H1 (cell line): ENCODE data around the gene WNK2. TPM values are rescaled to one million over a fixed set of nuclear protein-coding genes. Genes with fewer than 3 reads are reported as not detected.

Experiments
- CTCF ChIA-PET: fragments of 300-600 bp; sonication (Branson Sonifier 250); formaldehyde crosslinking; loops from one replicate; lab custom pipeline; 2021; ENCODE audit not compliant: partially characterized antibody; lab: Charles Lee
- POLR2A ChIA-PET: fragments of 300-600 bp; sonication (Branson Sonifier 250); formaldehyde crosslinking; loops from one replicate; lab custom pipeline; 2021; ENCODE audit warnings: inconsistent platforms; ENCODE audit not compliant: partially characterized antibody; lab: Charles Lee
- DNase-seq, 2 experiments: peaks; one replicate each; pipeline versions ENCODE4 v3.0.0 to v3.0.0-alpha.2; 2010 to 2022; ENCODE audit warnings: low spot score in 2 of 2, low read depth in 1 of 2, mixed read lengths in 1 of 2
- FAIRE-seq: peaks from 2 replicates; lab custom pipeline; 2011; peaks lifted over from hg19 to GRCh38; lab: Jason Lieb, UNC
- H2AFZ ChIP-seq: 2 replicates; pipeline ENCODE4 v1.8.1; 2012; ENCODE audit warnings: low read length, inconsistent platforms
- H2AK5ac ChIP-seq: 2 replicates; pipeline ENCODE4 v1.6.1; 2013; ENCODE audit warnings: low read depth, low read length
- H2BK120ac ChIP-seq: replicated peaks from 2 replicates; pipeline ENCODE3; 2013; ENCODE audit warnings: low read depth, low read length, inconsistent platforms
- H2BK12ac ChIP-seq: 2 replicates; pipeline ENCODE4 v1.6.1; 2013; ENCODE audit warnings: low read depth, low read length
- H2BK15ac ChIP-seq: 2 replicates; pipeline ENCODE4 v1.6.1; 2013; ENCODE audit warnings: low read length
- H2BK20ac ChIP-seq: 2 replicates; pipeline ENCODE4 v1.6.1; 2013; ENCODE audit warnings: low read length
- H2BK5ac ChIP-seq: 2 replicates; pipeline ENCODE4 v1.6.1; 2013; ENCODE audit warnings: low read depth, low read length
- H3K14ac ChIP-seq: 2 replicates; pipeline ENCODE4 v1.6.1; 2013; ENCODE audit warnings: inconsistent platforms; ENCODE audit not compliant: insufficient read length
- H3K18ac ChIP-seq: 2 replicates; pipeline ENCODE4 v1.6.1; 2013; ENCODE audit warnings: low read length; ENCODE audit errors: extremely low read depth
- H3K23ac ChIP-seq: 2 replicates; pipeline ENCODE4 v1.6.1; 2013; ENCODE audit warnings: inconsistent platforms; ENCODE audit not compliant: insufficient read length
- H3K23me2 ChIP-seq: 2 replicates; pipeline ENCODE4 v1.6.1; 2013; ENCODE audit warnings: low read depth, low read length
- H3K27ac ChIP-seq: 2 replicates; pipeline ENCODE4 v1.6.1; 2011; ENCODE audit warnings: low read depth, low read length, inconsistent platforms
- H3K27me3 ChIP-seq, 4 experiments: replicated peaks in 1 of 4; 1 replicate in 1 of 4; 2 replicates in 3 of 4; pipeline versions ENCODE4 v1.6.1 to v1.8.1; 2011 to 2013; ENCODE audit warnings: low read length in 3 of 4, mild to moderate bottlenecking in 3 of 4, inconsistent platforms in 2 of 4, mixed read lengths in 2 of 4, moderate library complexity in 1 of 4; ENCODE audit not compliant: control insufficient read depth in 3 of 4, insufficient read depth in 3 of 4; ENCODE audit errors: extremely low read depth in 1 of 4
- H3K36me3 ChIP-seq, 4 experiments: 2 replicates each; pipeline versions ENCODE4 v1.6.1 to v1.8.1; 2011 to 2013; ENCODE audit warnings: mild to moderate bottlenecking in 4 of 4, low read length in 3 of 4, moderate library complexity in 2 of 4, control low read depth in 1 of 4, inconsistent platforms in 1 of 4; ENCODE audit not compliant: insufficient read depth in 4 of 4, control insufficient read depth in 2 of 4
- H3K4ac ChIP-seq: replicated peaks from 2 replicates; pipeline ENCODE3; 2013; ENCODE audit warnings: low read length, low read depth, mixed read lengths, inconsistent platforms; ENCODE audit not compliant: insufficient read length
- H3K4me1 ChIP-seq, 4 experiments: replicated peaks in 1 of 4; 1 replicate in 1 of 4; 2 replicates in 3 of 4; pipeline versions ENCODE4 v1.6.1 to v1.8.1; 2011 to 2013; ENCODE audit warnings: low read length in 3 of 4, inconsistent platforms in 2 of 4, mixed read lengths in 1 of 4; ENCODE audit not compliant: insufficient read depth in 4 of 4, control insufficient read depth in 3 of 4
- H3K4me2 ChIP-seq, 2 experiments: 2 replicates each; pipeline versions ENCODE4 v1.6.1 to v1.8.1; 2011 to 2013; ENCODE audit warnings: low read depth in 2 of 2, low read length in 2 of 2, control low read depth in 1 of 2, inconsistent platforms in 1 of 2, mild to moderate bottlenecking in 1 of 2; ENCODE audit not compliant: insufficient read depth in 1 of 2
- H3K4me3 ChIP-seq, 4 experiments: fragments of 200-600, 300-600 bp in 1 of 4; sonication (generic), shearing (Covaris generic), sonication (Bioruptor Twin) in 1 of 4; 2 replicates each; pipeline versions ENCODE4 v1.5.1 to v1.8.1; 2011 to 2016; ENCODE audit warnings: low read length in 4 of 4, low read depth in 3 of 4, control low read depth in 2 of 4, inconsistent platforms in 2 of 4, mild to moderate bottlenecking in 2 of 4, mixed read lengths in 1 of 4, moderate library complexity in 1 of 4; ENCODE audit not compliant: insufficient read depth in 2 of 4; ENCODE audit errors: extremely low read depth in 1 of 4
- H3K56ac ChIP-seq: replicated peaks from 2 replicates; pipeline ENCODE3; 2013; ENCODE audit warnings: low read depth, mild to moderate bottlenecking, mixed read lengths, low read length, inconsistent platforms; ENCODE audit not compliant: insufficient read length
- H3K79me1 ChIP-seq: 2 replicates; pipeline ENCODE4 v1.6.1; 2013; ENCODE audit warnings: low read depth, low read length, control low read depth
- H3K79me2 ChIP-seq, 2 experiments: 2 replicates each; pipeline versions ENCODE4 v1.6.1 to v1.8.1; 2012 to 2013; ENCODE audit warnings: low read length in 2 of 2, mild to moderate bottlenecking in 2 of 2, inconsistent platforms in 1 of 2; ENCODE audit not compliant: insufficient read depth in 2 of 2, control insufficient read depth in 1 of 2
- H3K9ac ChIP-seq, 4 experiments: replicated peaks in 1 of 4; 1 replicate in 1 of 4; 2 replicates in 3 of 4; pipeline versions ENCODE4 v1.6.1 to v1.8.1; 2011 to 2013; ENCODE audit warnings: low read depth in 3 of 4, low read length in 3 of 4, control low read depth in 2 of 4, mild to moderate bottlenecking in 2 of 4, moderate library complexity in 2 of 4, inconsistent platforms in 1 of 4; ENCODE audit errors: extremely low read depth in 1 of 4
- H3K9me3 ChIP-seq, 2 experiments: 2 replicates each; pipeline versions ENCODE4 v1.6.1 to v1.8.1; 2012 to 2013; ENCODE audit warnings: mild to moderate bottlenecking in 2 of 2, moderate library complexity in 2 of 2, control low read depth in 1 of 2, inconsistent platforms in 1 of 2, low read depth in 1 of 2, low read length in 1 of 2, mixed read lengths in 1 of 2; ENCODE audit not compliant: insufficient read depth in 2 of 2
- H4K20me1 ChIP-seq, 2 experiments: replicated peaks in 1 of 2; 2 replicates each; pipeline versions ENCODE3 to v1.8.1; 2011 to 2013; ENCODE audit warnings: inconsistent platforms in 2 of 2, low read length in 2 of 2, mild to moderate bottlenecking in 1 of 2; ENCODE audit not compliant: insufficient read depth in 2 of 2, control insufficient read depth in 1 of 2
- H4K5ac ChIP-seq: 2 replicates; pipeline ENCODE4 v1.6.1; 2013; ENCODE audit warnings: low read length, low read depth, mixed read lengths, inconsistent platforms; ENCODE audit not compliant: insufficient read length
- H4K8ac ChIP-seq: 2 replicates; pipeline ENCODE4 v1.8.0; 2013; ENCODE audit warnings: mild to moderate bottlenecking, moderate library complexity, low read length, inconsistent platforms; ENCODE audit not compliant: insufficient read depth; ENCODE audit errors: extremely low read depth
- H4K91ac ChIP-seq: replicated peaks from 2 replicates; pipeline ENCODE3; 2013; ENCODE audit warnings: low read length, mixed read lengths, inconsistent platforms; ENCODE audit not compliant: insufficient read length
- BRCA1 ChIP-seq: IDR thresholded peaks from 2 replicates; pipeline ENCODE4 v1.6.1; 2012; ENCODE audit warnings: low read depth, low read length, improper control_type of control experiment
- CTBP2 ChIP-seq: IDR thresholded peaks from 2 replicates; pipeline ENCODE4 v1.7.0; 2011; ENCODE audit warnings: borderline replicate concordance, mild to moderate bottlenecking, moderate library complexity, mixed read lengths, low read length; ENCODE audit not compliant: insufficient read depth, insufficient read length
- EGR1 ChIP-seq: IDR thresholded peaks from 2 replicates; pipeline ENCODE4 v1.6.1; 2011; ENCODE audit warnings: low read depth, low read length, borderline replicate concordance
- EP300 ChIP-seq, 2 experiments: IDR thresholded peaks; 1 replicate in 1 of 2; 2 replicates in 1 of 2; pipeline ENCODE4 v1.6.1; 2011 to 2012; ENCODE audit warnings: low read depth in 2 of 2, low read length in 2 of 2, mild to moderate bottlenecking in 2 of 2, borderline replicate concordance in 1 of 2, inconsistent platforms in 1 of 2, moderate library complexity in 1 of 2
- KDM5A ChIP-seq: fragments of 200-600 bp; IDR thresholded peaks from 2 replicates; pipeline ENCODE4 v1.7.1; 2012; ENCODE audit warnings: mild to moderate bottlenecking, low read length, inconsistent platforms, mixed read lengths
- NRF1 ChIP-seq: IDR thresholded peaks from 2 replicates; pipeline ENCODE4 v1.6.1; 2011; ENCODE audit warnings: mild to moderate bottlenecking, low read depth, low read length, improper control_type of control experiment
- POLR2AphosphoS5 ChIP-seq: IDR thresholded peaks from 2 replicates; pipeline ENCODE4 v1.6.1; 2011; ENCODE audit warnings: low read depth, low read length
- RFX5 ChIP-seq: IDR thresholded peaks from 2 replicates; pipeline ENCODE4 v1.6.1; 2011; ENCODE audit warnings: low read depth, low read length, improper control_type of control experiment, borderline replicate concordance
- SRF ChIP-seq: IDR thresholded peaks from 2 replicates; pipeline ENCODE4 v1.6.1; 2011; ENCODE audit warnings: mild to moderate bottlenecking, low read depth, low read length, moderate library complexity
- TAF1 ChIP-seq: IDR thresholded peaks from 2 replicates; pipeline ENCODE4 v1.6.1; 2011; ENCODE audit warnings: mild to moderate bottlenecking, low read depth, low read length
- TBP ChIP-seq: IDR thresholded peaks from 2 replicates; pipeline ENCODE4 v1.6.1; 2011; ENCODE audit warnings: low read depth, low read length, improper control_type of control experiment
- YY1 ChIP-seq: IDR thresholded peaks from 2 replicates; pipeline ENCODE4 v1.6.1; 2011; ENCODE audit warnings: low read depth, mild to moderate bottlenecking, low read length
- WGBS, 2 experiments: shearing (Covaris generic) in 1 of 2; methylation state at CpG; one replicate each; pipeline versions ENCODE4 v1.1.6 to v1.1.7; 2013 to 2015; ENCODE audit warnings: low lambda C conversion rate in 2 of 2, mixed read lengths in 2 of 2, inconsistent platforms in 1 of 2, low coverage in 1 of 2, missing lambda C conversion rate in 1 of 2; ENCODE audit not compliant: insufficient replicate concordance in 2 of 2, insufficient coverage in 1 of 2, insufficient read length in 1 of 2; ENCODE audit errors: extremely low coverage in 1 of 2, missing lambda C conversion rate in 1 of 2; 5-methylcytosine and 5-hydroxymethylcytosine counted together
- polyA plus RNA-seq, 7 experiments: library from polyadenylated mRNA; depleted of rRNA in 3 of 7; stranded (reverse) in 5 of 7; unstranded in 2 of 7; fragments of >200 nt in 5 of 7; fragments of 200-250 nt in 2 of 7; gene quantifications; 1 replicate in 5 of 7; 2 replicates in 1 of 7; 4 replicates in 1 of 7; pipeline versions ENCODE4 v1.2.1 to v1.2.3, GENCODE V29; 2011 to 2013; ENCODE audit warnings: missing spikeins in 2 of 7, mixed read lengths in 2 of 7
- total RNA-seq: library from RNA; stranded (reverse); fragmentation: NEBNext Ultra II Directional; extraction: Animal tissue kit (Norgen Biotek cat#: 25700); gene quantifications from 2 replicates; pipeline ENCODE4 v1.2.1, GENCODE V29; 2021
- TF ChIP-seq, protein P1 (sequence below): IDR thresholded peaks from 2 replicates; pipeline ENCODE4 v1.6.1; 2012; ENCODE audit warnings: low read length, inconsistent platforms

WNK2 gene
- total and polyA plus RNA-seq, 2 of the 8 experiments (the other 6 are each of a cell fraction or from before 2014, with no cell fraction given), result 12.0 to 87.2 TPM

DNA sequence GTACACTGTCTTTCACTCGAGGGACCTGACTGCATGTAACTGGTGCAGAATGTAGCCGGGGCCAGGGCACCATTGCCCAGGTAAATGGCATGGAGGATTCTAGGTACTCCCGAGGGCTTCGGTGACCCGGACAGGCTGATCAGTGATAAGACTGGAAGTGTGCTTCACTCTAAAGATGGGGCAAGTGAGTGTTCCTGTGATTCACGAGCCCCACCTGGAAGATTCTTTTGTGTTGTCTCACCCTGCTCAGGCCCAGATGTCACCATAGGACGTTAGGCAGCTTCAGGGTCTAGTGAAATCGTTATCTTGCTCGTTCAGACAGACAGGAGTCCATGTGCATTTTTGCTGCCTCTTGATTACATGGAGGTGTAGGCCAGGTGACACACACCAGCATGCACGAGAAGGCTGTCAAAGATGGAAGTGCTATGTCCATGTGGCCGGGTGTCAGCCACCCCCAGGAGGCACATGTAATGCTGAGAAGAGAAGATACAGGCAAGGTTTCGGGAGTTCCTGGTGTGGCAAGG is 73.9 kb downstream of the WNK2 start:
- Histone ChIP-seq H3K4me2 (no peak overlapping the region), H3K4me1 (no peaks in the 10 kb centered on the region), H4K5ac (no peak overlapping the region), H3K4me3 (no peak overlapping the region), H4K91ac (no peak overlapping the region), H2BK12ac (no peak overlapping the region), H3K23me2 (no peaks in the 10 kb centered on the region), H3K14ac (no peak overlapping the region), H3K79me2 (no peaks in the 10 kb centered on the region), H3K79me1 (no peaks in the 10 kb centered on the region), H3K27me3 (no peaks in the 10 kb centered on the region), H3K27ac (no peak overlapping the region), H3K9ac (no peak overlapping the region), H2BK120ac (no peak overlapping the region), H3K56ac (no peak overlapping the region), H2AK5ac (no peak overlapping the region), H2BK15ac (no peak overlapping the region), H3K36me3 (peaks cover 0 to 6% (median 2%) of the 10 kb centered on the region in 4 experiments; a peak in 7 of 8 replicates), H3K4ac (no peak overlapping the region), H2BK5ac (no peak overlapping the region), H3K18ac (no peak overlapping the region), H3K9me3 (no peaks in the 10 kb centered on the region), H4K8ac (no peak overlapping the region), H2BK20ac (no peak overlapping the region), H4K20me1 (peaks cover 0 to 15% of the 10 kb centered on the region in 2 experiments), H3K23ac (no peak overlapping the region), H2AFZ (no peak overlapping the region)
- FAIRE-seq (no peak), DNase-seq (peak in 1 of 2 experiments; percentile 41)
- 90% methylated on average over 12 of the region's 12 CpGs; no CpG with 5 or more reads in 1 of the 2 experiments for WGBS, 2 experiments
- POLR2A ChIA-PET, result interaction anchor here (1.4 kb wide), 1 partner anchor 76 kb away, joined by 3 read pairs; no protein-coding TSS in a partner anchor
- CTCF ChIA-PET, result no interaction called here
- TF ChIP-seq EP300 (IDR thresholded peaks at IDR 0.05; ENCODE audit: borderline replicate concordance in 1 of 2, low read depth in 2 of 2, low read length in 2 of 2) (no peak), CTBP2 (no peak), EGR1 (no peak), NRF1 (no peak), RFX5 (no peak), SRF (no peak), YY1 (no peak), KDM5A (no peak), BRCA1 (no peak), TBP (no peak), TAF1 (no peak), POLR2AphosphoS5 (no peak)
- TF ChIP-seq, protein P1, sequence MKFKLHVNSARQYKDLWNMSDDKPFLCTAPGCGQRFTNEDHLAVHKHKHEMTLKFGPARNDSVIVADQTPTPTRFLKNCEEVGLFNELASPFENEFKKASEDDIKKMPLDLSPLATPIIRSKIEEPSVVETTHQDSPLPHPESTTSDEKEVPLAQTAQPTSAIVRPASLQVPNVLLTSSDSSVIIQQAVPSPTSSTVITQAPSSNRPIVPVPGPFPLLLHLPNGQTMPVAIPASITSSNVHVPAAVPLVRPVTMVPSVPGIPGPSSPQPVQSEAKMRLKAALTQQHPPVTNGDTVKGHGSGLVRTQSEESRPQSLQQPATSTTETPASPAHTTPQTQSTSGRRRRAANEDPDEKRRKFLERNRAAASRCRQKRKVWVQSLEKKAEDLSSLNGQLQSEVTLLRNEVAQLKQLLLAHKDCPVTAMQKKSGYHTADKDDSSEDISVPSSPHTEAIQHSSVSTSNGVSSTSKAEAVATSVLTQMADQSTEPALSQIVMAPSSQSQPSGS, result no peak
